ENCODE measurements around the gene TRIM24. TPM values are rescaled to one million over a fixed set of nuclear protein-coding genes. Genes with fewer than 3 reads are reported as not detected.

Gene TRIM24
- total RNA-seq, 1 donor from 2014 or later, result 60.3 TPM

GRCh38 chr7:138475377-138475776 lies 15.3 kb downstream of the TRIM24 start:
- DNase-seq (ENCODE audit: low read depth) (no peak), FAIRE-seq (no peak)
- Mint-ChIP-seq H3K36me3 (ENCODE audit: low read depth, unreplicated experiment) (no peaks in the 10 kb centered on the region), H3K9me3 (ENCODE audit: unreplicated experiment) (no peaks in the 10 kb centered on the region), H3K27ac (ENCODE audit: unreplicated experiment) (no peak overlapping the region), H3K27me3 (ENCODE audit: low read depth, unreplicated experiment) (no peaks in the 10 kb centered on the region), H3K4me3 (ENCODE audit: unreplicated experiment) (no peak overlapping the region), H3K4me1 (ENCODE audit: low read depth, unreplicated experiment) (peaks cover 14% of the 10 kb centered on the region)
- TF ChIP-seq, protein P1, sequence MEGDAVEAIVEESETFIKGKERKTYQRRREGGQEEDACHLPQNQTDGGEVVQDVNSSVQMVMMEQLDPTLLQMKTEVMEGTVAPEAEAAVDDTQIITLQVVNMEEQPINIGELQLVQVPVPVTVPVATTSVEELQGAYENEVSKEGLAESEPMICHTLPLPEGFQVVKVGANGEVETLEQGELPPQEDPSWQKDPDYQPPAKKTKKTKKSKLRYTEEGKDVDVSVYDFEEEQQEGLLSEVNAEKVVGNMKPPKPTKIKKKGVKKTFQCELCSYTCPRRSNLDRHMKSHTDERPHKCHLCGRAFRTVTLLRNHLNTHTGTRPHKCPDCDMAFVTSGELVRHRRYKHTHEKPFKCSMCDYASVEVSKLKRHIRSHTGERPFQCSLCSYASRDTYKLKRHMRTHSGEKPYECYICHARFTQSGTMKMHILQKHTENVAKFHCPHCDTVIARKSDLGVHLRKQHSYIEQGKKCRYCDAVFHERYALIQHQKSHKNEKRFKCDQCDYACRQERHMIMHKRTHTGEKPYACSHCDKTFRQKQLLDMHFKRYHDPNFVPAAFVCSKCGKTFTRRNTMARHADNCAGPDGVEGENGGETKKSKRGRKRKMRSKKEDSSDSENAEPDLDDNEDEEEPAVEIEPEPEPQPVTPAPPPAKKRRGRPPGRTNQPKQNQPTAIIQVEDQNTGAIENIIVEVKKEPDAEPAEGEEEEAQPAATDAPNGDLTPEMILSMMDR (IDR thresholded peaks at IDR 0.05; ENCODE audit: insufficient read depth, low read depth, low read length), result no peak
- no peak for TF ChIP-seq EZH2 (IDR thresholded peaks at IDR 0.05; ENCODE audit: insufficient read depth, low read length)
- no peaks in the 10 kb centered on the region for H3K9me3 ChIP-seq (ENCODE audit: insufficient read depth, low read depth, low read length)
- peaks cover 92% of the 10 kb centered on the region for H3K79me2 ChIP-seq (ENCODE audit: insufficient read depth, low read length)
- H4K20me1 ChIP-seq (ENCODE audit: insufficient read depth, low read length), result peaks cover 66% of the 10 kb centered on the region
- no peak overlapping the region for H3K9ac ChIP-seq (ENCODE audit: low read length)
- H3K4me1 ChIP-seq (ENCODE audit: insufficient read depth, low read length), result no peaks in the 10 kb centered on the region
- no peak overlapping the region for H2AFZ ChIP-seq (ENCODE audit: low read depth, low read length)
- no peak overlapping the region for H3K4me3 ChIP-seq (ENCODE audit: insufficient read depth, low read depth, low read length)
- H3K27me3 ChIP-seq (ENCODE audit: insufficient read depth, low read length), result no peaks in the 10 kb centered on the region
- no peak overlapping the region for H3K27ac ChIP-seq (ENCODE audit: low read depth, low read length)
- no peaks in the 10 kb centered on the region for H3K36me3 ChIP-seq (ENCODE audit: insufficient read depth, low read length)
- H3K4me2 ChIP-seq (ENCODE audit: low read length), result no peak overlapping the region

DNA sequence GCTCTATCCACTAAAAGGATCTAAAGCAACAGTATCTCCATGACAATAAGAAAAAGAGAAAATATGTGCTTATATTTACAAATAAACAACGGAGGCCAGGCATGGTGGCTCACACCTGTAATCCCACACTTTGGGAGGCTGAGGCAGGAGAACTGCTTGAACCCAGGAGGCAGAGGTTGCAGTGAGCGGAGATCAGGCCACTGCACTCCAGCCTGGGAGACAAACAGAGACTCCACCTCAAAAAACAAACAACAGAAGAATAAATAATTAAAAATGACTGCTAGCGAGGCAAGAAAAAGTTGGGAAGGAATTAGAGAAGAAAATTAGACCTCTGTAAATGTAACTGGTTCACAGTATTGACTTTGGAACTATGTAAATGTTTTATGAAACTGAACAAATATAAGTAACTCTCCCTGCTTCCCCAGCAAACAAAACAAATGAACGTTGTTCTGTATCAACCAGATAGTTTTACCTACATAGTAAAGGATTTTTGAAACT lies 17.1 kb downstream of the TRIM24 start:
- H3K4me3 ChIP-seq (ENCODE audit: insufficient read depth, low read depth, low read length), result no peak overlapping the region
- no peak for FAIRE-seq
- TF ChIP-seq, protein P1 (IDR thresholded peaks at IDR 0.05; ENCODE audit: insufficient read depth, low read depth, low read length), result no peak
- no peak overlapping the region for H2AFZ ChIP-seq (ENCODE audit: low read depth, low read length)
- peaks cover 66% of the 10 kb centered on the region for H4K20me1 ChIP-seq (ENCODE audit: insufficient read depth, low read length)
- peaks cover 93% of the 10 kb centered on the region for H3K79me2 ChIP-seq (ENCODE audit: insufficient read depth, low read length)
- H3K36me3 ChIP-seq (ENCODE audit: insufficient read depth, low read length), result no peaks in the 10 kb centered on the region
- no peak for DNase-seq (ENCODE audit: low read depth)
- peaks cover 19% of the 10 kb centered on the region for H3K4me1 Mint-ChIP-seq (ENCODE audit: low read depth, unreplicated experiment)
- H3K4me3 Mint-ChIP-seq (ENCODE audit: unreplicated experiment), result no peak overlapping the region
- H3K27ac ChIP-seq (ENCODE audit: low read depth, low read length), result no peak overlapping the region
- no peak overlapping the region for H3K9ac ChIP-seq (ENCODE audit: low read length)
- no peaks in the 10 kb centered on the region for H3K9me3 Mint-ChIP-seq (ENCODE audit: unreplicated experiment)
- H3K36me3 Mint-ChIP-seq (ENCODE audit: low read depth, unreplicated experiment), result no peaks in the 10 kb centered on the region
- H3K4me2 ChIP-seq (ENCODE audit: low read length), result no peak overlapping the region
- H3K27me3 ChIP-seq (ENCODE audit: insufficient read depth, low read length), result no peaks in the 10 kb centered on the region
- no peaks in the 10 kb centered on the region for H3K27me3 Mint-ChIP-seq (ENCODE audit: low read depth, unreplicated experiment)
- no peaks in the 10 kb centered on the region for H3K4me1 ChIP-seq (ENCODE audit: insufficient read depth, low read length)
- no peak overlapping the region for H3K27ac Mint-ChIP-seq (ENCODE audit: unreplicated experiment)
- H3K9me3 ChIP-seq (ENCODE audit: insufficient read depth, low read depth, low read length), result no peaks in the 10 kb centered on the region

GRCh38 chr7:138477581-138477980 lies 17.5 kb downstream of the TRIM24 start:
- H3K4me3 Mint-ChIP-seq (ENCODE audit: unreplicated experiment), result no peak overlapping the region
- Histone ChIP-seq H2AFZ (ENCODE audit: low read depth, low read length) (no peak overlapping the region), H3K79me2 (ENCODE audit: insufficient read depth, low read length) (peaks cover 93% of the 10 kb centered on the region), H3K27me3 (ENCODE audit: insufficient read depth, low read length) (no peaks in the 10 kb centered on the region), H4K20me1 (ENCODE audit: insufficient read depth, low read length) (peaks cover 70% of the 10 kb centered on the region), H3K36me3 (ENCODE audit: insufficient read depth, low read length) (no peaks in the 10 kb centered on the region), H3K4me2 (ENCODE audit: low read length) (no peak overlapping the region), H3K9ac (ENCODE audit: low read length) (no peak overlapping the region), H3K4me3 (ENCODE audit: insufficient read depth, low read depth, low read length) (no peak overlapping the region), H3K9me3 (ENCODE audit: insufficient read depth, low read depth, low read length) (no peaks in the 10 kb centered on the region), H3K27ac (ENCODE audit: low read depth, low read length) (no peak overlapping the region), H3K4me1 (ENCODE audit: insufficient read depth, low read length) (no peaks in the 10 kb centered on the region)
- H3K4me1 Mint-ChIP-seq (ENCODE audit: low read depth, unreplicated experiment), result peaks cover 16% of the 10 kb centered on the region
- no peak for FAIRE-seq
- no peak overlapping the region for H3K27ac Mint-ChIP-seq (ENCODE audit: unreplicated experiment)
- H3K9me3 Mint-ChIP-seq (ENCODE audit: unreplicated experiment), result no peaks in the 10 kb centered on the region
- no peaks in the 10 kb centered on the region for H3K36me3 Mint-ChIP-seq (ENCODE audit: low read depth, unreplicated experiment)
- no peaks in the 10 kb centered on the region for H3K27me3 Mint-ChIP-seq (ENCODE audit: low read depth, unreplicated experiment)
- DNase-seq (ENCODE audit: low read depth), result peak; percentile 20
- TF ChIP-seq, protein P1 (IDR thresholded peaks at IDR 0.05; ENCODE audit: insufficient read depth, low read depth, low read length), result no peak
- TF ChIP-seq EZH2 (IDR thresholded peaks at IDR 0.05; ENCODE audit: insufficient read depth, low read length), result no peak

All from astrocyte (in vitro differentiated cells and primary cell).